Dermis blood vessel endothelial cell (primary cell): ENCODE data around the gene KARS1. TPM values are rescaled to one million over a fixed set of nuclear protein-coding genes. Genes with fewer than 3 reads are reported as not detected.
A peak's percentile ranks its signal among the peaks of the same experiment; 100 is the strongest.

Experiments used
- DNase-seq: peaks from one replicate; pipeline ENCODE4 v3.0.0; 2010
- total RNA-seq: library from RNA; depleted of rRNA; stranded (reverse); fragments of >200 nt; gene quantifications from 2 replicates; pipeline ENCODE4 v1.2.3, GENCODE V29; 2014

KARS1 gene
- total RNA-seq, 1 donor from 2014 or later = 184 TPM

- peak; percentile 99 for DNase-seq
Measured at GRCh38 chr16:75622761-75623605, 24.5 kb downstream of the KARS1 start, which contains the start of gene ADAT1. TSS of gene ADAT1 (minus strand) at chr16:75623281. CDS start at chr16:75620799, 2,482 bp downstream.

DNA sequence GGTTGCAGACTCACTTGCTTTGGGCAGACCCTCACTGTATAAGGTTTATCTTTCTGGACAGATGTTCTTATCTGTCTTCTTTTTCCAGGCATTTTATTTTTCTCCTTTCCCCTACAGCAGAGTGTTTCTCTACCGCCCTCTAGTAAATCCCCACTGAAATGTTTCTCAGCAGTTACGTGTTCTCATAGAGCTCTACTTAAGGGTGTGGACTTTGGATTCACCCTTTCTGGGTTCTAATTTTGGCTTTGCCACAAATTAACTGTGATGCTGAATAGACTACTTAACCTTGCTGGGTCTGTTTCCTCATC is 26.3 kb downstream of the KARS1 start:
- DNase-seq = peak; percentile 67

DNA sequence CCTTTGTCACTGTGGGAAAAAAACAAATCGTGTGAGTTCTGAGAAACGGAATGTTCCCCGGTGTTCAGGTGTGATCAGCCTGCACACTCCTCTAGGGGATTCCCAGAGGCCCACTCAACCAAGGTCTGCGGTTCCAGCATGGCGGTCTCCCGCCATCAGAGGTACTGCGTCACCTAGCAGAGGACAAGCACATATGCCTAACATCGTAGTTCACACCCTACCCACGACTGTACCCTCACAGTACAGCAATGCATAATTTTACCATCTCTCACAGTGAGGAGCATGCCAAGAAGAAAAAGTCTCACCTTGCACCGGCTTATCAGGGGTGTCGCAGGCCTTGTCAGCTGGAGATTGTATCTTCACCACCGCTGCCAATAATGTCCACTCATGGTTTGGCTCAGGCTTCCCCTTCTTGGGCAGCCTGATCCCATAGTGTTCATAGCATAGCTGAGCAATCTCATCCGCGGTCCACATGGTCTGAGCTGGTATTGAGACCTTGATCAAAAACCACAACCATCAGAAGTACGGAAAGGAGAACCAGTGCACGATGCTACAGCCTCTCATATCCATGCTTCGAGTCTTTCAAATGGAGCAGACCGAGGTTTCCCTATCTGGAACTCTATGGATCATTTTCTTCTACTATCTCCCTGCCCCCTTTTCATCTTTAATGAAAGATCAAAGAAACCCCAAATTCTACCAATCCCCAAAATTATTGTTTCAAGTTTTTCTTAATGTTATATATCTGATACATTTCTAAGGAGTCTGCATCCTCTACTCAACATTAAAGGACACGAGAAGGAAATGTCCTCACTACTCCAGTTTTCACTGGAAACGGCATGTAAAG is 26.9 kb downstream of the KARS1 start:
- DNase-seq = no peak

- no peak for DNase-seq
Measured at GRCh38 chr16:75618780-75619179, 28.7 kb downstream of the KARS1 start.

GRCh38 chr16:75617121-75617520 is 30.3 kb downstream of the KARS1 start:
- DNase-seq = no peak

GRCh38 chr16:75616521-75617010 is 30.9 kb downstream of the KARS1 start:
- no peak for DNase-seq

DNA sequence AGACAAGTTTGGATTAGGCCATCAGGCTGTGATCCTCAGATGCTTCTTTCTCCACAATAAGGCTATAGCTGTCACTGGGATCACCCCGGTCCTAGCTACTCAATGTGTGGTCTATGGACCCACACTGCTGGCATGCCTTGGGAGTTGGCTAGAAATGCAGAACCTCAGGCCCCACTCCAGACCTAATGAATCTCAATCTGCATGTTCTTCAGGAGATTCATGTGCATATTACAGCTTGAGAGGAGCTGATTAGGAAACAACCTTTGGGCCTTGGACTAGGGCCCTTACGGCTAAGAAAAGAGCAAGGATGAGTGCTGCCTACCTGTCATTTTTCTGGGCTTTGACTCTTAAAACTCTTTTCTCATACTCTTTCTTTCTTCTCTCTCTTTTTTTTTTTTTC is 31.8 kb downstream of the KARS1 start:
- no peak for DNase-seq

DNA sequence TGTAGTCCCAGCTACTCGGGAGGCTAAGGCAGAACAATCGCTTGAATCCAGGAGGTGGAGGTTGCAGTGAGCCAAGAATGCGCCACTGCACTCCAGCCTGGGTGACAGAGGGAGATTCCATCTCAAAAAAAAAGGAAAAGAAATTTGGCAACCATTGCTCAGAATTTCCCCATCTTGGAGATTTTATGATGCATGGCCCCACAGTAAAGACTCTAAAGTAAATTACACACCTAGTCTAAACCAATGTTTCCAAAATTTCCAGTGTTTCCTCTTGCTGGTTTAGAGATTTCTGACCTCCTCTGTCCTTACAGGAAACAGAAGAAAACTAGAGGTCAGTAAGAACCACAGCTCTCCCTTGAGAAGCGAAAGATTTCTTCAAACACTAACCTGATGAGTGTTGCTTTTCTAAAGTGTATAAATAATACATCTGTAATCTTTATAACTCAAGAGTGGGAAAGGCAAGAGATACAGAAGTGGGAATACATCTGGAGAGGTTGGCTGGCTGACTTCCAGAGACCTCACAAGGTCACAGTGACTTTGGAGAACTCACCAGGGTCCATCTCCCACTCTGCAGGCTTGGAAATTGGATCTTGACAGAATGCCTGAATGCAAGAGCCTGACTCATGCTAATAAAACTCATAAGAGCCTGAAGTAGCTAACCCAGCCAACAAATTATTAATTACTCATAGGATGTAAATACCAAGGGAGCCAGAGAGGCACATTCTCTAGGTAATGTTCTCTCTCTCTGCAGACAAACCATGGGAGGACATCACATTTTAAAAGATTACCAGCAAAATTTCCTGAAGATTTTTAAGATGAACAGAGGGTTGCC is 33.2 kb downstream of the KARS1 start:
- DNase-seq = peak; percentile 59

GRCh38 chr16:75606507-75606906 is 41.0 kb downstream of the KARS1 start:
- DNase-seq = no peak

- DNase-seq = no peak
Measured at GRCh38 chr16:75603241-75603640, 44.2 kb downstream of the KARS1 start.

DNA sequence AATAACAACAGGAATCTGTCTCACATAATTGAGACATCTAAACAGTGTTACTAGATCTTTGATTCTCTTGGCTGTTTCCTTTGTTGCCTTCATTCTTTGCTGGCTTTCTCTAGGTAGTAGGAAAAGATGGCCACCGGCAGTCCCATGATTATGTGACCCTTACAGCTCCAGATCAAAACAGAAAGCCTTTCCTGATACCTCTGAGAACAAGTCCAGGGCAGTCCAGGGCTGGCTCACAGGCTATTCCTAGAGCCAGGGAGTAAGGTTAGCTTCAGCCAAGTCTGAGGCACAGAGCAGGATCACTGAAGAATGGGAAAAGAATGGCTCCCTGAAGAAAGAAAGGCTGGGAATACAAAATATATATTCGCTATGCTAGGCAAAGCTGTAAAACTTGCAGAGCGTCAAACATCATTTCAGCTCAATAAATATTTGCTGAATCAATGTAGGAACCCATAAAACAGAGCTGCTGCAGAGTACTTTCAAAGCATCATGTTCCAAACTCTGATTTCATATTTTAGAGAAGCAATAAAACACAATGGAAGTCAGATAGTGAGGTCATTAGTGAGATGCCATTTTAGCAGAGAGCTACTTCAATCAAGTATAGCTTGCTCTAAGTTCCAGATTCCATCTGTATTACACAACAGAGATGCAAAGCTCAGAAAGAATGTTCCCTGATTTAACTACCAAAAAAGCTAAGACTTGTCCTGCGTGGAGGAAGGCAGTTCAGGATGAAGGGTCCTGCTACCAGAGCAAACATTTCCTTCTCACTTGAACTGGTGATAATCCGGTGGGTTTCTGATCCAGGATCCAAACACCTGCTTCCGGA is 47.8 kb downstream of the KARS1 start:
- peak; percentile 40 for DNase-seq

- peak; percentile 95 for DNase-seq
Measured at GRCh38 chr16:75593825-75594820, 53.3 kb downstream of the KARS1 start.

DNA sequence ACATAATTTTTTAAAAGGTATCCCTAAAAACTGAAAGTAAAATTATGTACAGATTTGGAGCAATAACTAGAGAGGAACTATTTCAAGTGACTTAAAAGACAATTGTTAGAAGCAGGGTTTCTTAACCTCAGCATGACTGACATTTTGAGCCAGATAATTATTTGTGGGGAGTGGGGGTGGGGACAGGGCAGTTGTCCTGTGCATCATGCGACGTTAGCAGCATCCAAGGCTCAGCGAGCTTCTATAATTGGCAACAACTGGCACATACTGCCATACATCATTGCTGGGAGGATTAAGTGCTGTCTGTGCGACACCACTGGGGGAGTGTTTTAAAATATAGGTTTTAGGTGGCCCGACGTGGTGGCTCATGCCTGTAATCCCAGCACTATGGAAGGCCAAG is 54.2 kb downstream of the KARS1 start:
- DNase-seq = no peak

DNA sequence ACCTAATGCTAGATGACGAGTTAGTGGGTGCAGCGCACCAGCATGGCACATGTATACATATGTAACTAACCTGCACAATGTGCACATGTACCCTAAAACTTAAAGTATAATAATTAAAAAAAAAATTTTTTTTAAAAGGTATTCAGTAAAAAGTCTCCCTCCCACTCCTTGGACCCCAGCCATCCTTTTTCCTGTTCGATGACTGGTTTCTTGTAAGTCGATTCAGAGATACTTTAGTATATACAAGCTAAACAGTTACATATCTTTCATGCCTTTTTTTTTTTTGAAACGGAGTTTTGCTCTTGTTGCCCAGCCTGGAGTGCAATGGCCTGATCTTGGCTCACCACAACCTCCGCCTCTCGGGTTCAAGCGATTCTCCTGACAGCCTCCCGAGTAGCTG is 55.5 kb downstream of the KARS1 start:
- peak; percentile 63 for DNase-seq

GRCh38 chr16:75590920-75591843 is 56.3 kb downstream of the KARS1 start:
- peak; percentile 84 for DNase-seq

- peak; percentile 57 for DNase-seq
Measured at GRCh38 chr16:75589306-75589705, 58.2 kb downstream of the KARS1 start.

DNA sequence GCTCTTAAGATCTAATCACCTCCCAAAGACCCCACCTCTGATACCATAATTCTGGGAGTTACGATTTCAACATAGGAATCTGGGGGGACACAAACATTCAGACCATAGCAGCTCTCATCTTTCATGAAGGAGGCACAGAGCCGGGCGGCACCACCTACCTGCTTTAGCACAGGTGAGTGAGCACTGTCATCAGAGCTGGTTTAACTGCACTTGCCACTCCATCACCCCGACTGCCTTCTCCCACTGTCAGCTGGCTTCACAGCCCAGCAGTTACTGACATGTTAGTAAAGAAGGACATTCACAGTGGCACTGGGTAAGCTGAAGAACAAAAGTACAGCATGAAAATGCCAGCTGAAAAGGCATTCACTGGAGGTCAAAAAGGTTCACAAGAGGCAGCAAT is 58.7 kb downstream of the KARS1 start:
- no peak for DNase-seq

DNA sequence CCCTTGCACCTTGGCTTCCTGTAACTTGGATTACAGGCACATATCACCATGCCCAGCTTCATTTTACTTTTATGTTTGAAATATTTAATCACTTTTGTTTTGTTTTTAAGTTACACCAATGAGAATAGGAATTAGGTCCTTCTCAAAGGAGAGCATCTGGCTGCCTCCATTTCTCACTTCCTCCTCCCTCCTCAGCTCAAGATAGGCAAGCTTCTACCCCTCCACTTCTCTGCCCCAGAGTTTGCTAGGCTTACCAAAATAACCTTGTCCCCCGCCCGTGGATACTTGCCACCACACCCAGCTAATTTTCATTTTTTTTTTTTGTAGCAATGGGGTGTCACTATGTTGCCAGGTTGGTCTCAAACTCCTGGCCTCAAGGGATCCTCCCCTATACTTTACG is 63.4 kb downstream of the KARS1 start:
- no peak for DNase-seq

- DNase-seq = no peak
Measured at GRCh38 chr16:75579281-75579834, 68.1 kb downstream of the KARS1 start.
